Smooth muscle cell (in vitro differentiated cells): ENCODE results near the gene KPNA1. TPM values are rescaled to one million over a fixed set of nuclear protein-coding genes. Genes with fewer than 3 reads are reported as not detected.

ENCODE experiments used
- DNase-seq: peaks from one replicate; lab custom pipeline; 2025; ENCODE audit not compliant: unreplicated experiment; lab: John Stamatoyannopoulos, UW
- H2AFZ ChIP-seq: fragments of 200-600 bp; sonication (generic); 2 replicates; pipeline ENCODE4 v1.6.0; 2016; ENCODE audit warnings: antibody characterized with exemption, low read depth, mild to moderate bottlenecking
- H3F3A ChIP-seq: fragments of 200-600 bp; sonication (generic); 2 replicates; pipeline ENCODE4 v1.6.0; 2017; ENCODE audit warnings: antibody characterized with exemption, low read depth
- H3K27ac ChIP-seq: fragments of 200-600 bp; sonication (generic); 2 replicates; pipeline ENCODE4 v1.5.1; 2016; ENCODE audit warnings: low read depth, mild to moderate bottlenecking
- H3K27me3 ChIP-seq: fragments of 200-600 bp; sonication (generic); 2 replicates; pipeline ENCODE4 v1.6.1; 2016; ENCODE audit warnings: low read depth, mild to moderate bottlenecking
- H3K36me3 ChIP-seq: fragments of 200-600 bp; sonication (generic); 2 replicates; pipeline ENCODE4 v1.5.1; 2016; ENCODE audit warnings: low read depth
- H3K4me1 ChIP-seq: fragments of 200-600 bp; sonication (generic); 2 replicates; pipeline ENCODE4 v1.5.1; 2016; ENCODE audit warnings: low read depth
- H3K4me2 ChIP-seq: fragments of 200-600 bp; sonication (generic); 2 replicates; pipeline ENCODE4 v1.6.0; 2016; ENCODE audit warnings: mild to moderate bottlenecking
- H3K4me3 ChIP-seq: fragments of 200-600 bp; sonication (generic); 2 replicates; pipeline ENCODE4 v1.5.1; 2016; ENCODE audit warnings: mild to moderate bottlenecking
- H3K79me2 ChIP-seq: fragments of 200-600 bp; sonication (generic); 2 replicates; pipeline ENCODE4 v1.6.0; 2016; ENCODE audit warnings: low read depth, mild to moderate bottlenecking
- H3K9ac ChIP-seq: fragments of 200-600 bp; sonication (generic); 2 replicates; pipeline ENCODE4 v1.6.0; 2016; ENCODE audit warnings: low read depth
- H3K9me3 ChIP-seq: fragments of 200-600 bp; sonication (generic); replicated peaks from 2 replicates; pipeline ENCODE4 v1.5.1; 2016; ENCODE audit warnings: low read depth
- H4K20me1 ChIP-seq: fragments of 200-600 bp; sonication (generic); 2 replicates; pipeline ENCODE4 v1.6.0; 2016; ENCODE audit warnings: low read depth
- CTCF ChIP-seq: fragments of 200-600 bp; sonication (generic); IDR thresholded peaks from 2 replicates; pipeline ENCODE4 v1.5.1; 2017; ENCODE audit warnings: borderline replicate concordance, mild to moderate bottlenecking, antibody characterized with exemption; ENCODE audit not compliant: insufficient read depth, poor library complexity, severe bottlenecking
- WGBS: methylation state at CpG from one replicate; pipeline ENCODE4 v1.1.7; 2016; ENCODE audit warnings: low lambda C conversion rate; 5-methylcytosine and 5-hydroxymethylcytosine counted together
- polyA plus RNA-seq: library from polyadenylated mRNA; unstranded; fragments of >200 nt; fragmentation: Nextera tagmentation; extraction: Ambion mirVana; gene quantifications from 2 replicates; pipeline ENCODE4 v1.2.1, GENCODE V29; 2016
- total RNA-seq: library from RNA; depleted of rRNA; stranded (reverse); fragments of >200 nt; gene quantifications from 2 replicates; pipeline ENCODE4 v1.2.3, GENCODE V29; 2014

The KPNA1 gene
- total RNA-seq (37.9 and 50.8 TPM in 2 replicates), polyA plus RNA-seq (26.7 and 34.6 TPM in 2 replicates)

GRCh38 chr3:122514123-122515019, at the start of gene KPNA1:
TSS of gene KPNA1 (minus strand) at chr3:122514939. CDS start at chr3:122496565, 18,374 bp downstream.
- H2AFZ ChIP-seq, result peak within 1 kb of the TSS; percentile 99
- H3F3A ChIP-seq, result peaks cover 3% of the 10 kb centered on the region
- TF ChIP-seq CTCF, result no peak
- H3K4me3 ChIP-seq, result peak within 1 kb of the TSS; percentile 86
- peak within 1 kb of the TSS; percentile 99 for H3K27ac ChIP-seq
- whole genome bisulfite sequencing, result under 1% methylated on average over 56 of the region's 109 CpGs
- no peaks in the 10 kb centered on the region for H3K9me3 ChIP-seq
- peak; percentile 83 for DNase-seq
- peak within 1 kb of the TSS; percentile 98 for H3K9ac ChIP-seq
- peak within 1 kb of the TSS; percentile 89 for H3K4me2 ChIP-seq
- H3K79me2 ChIP-seq, result peaks cover 47% of the 10 kb centered on the region
- H3K4me1 ChIP-seq, result peaks cover 26% of the 10 kb centered on the region
- peaks cover 47% of the 10 kb centered on the region for H4K20me1 ChIP-seq
- no peaks in the 10 kb centered on the region for H3K27me3 ChIP-seq
- no peaks in the 10 kb centered on the region for H3K36me3 ChIP-seq

GRCh38 chr3:122564155-122564912, 49.6 kb upstream of the KPNA1 start, which contains the start of the genes DTX3L and PARP9:
TSS of gene DTX3L (plus strand) at chr3:122564338. CDS start at chr3:122564427, 89 bp downstream.
TSS of gene PARP9 (minus strand) at chr3:122564300. CDS start at chr3:122559620, 4,680 bp downstream.
- no peak for TF ChIP-seq CTCF
- no peaks in the 10 kb centered on the region for H3K9me3 ChIP-seq
- H3K27me3 ChIP-seq, result no peaks in the 10 kb centered on the region
- peaks cover 5% of the 10 kb centered on the region for H3K4me1 ChIP-seq
- H4K20me1 ChIP-seq, result no peaks in the 10 kb centered on the region
- peak within 1 kb of the TSS; percentile 78 for H3K9ac ChIP-seq
- H2AFZ ChIP-seq, result peak within 1 kb of the TSS; percentile 86
- peak within 1 kb of the TSS; percentile 84 for H3K4me2 ChIP-seq
- peak within 1 kb of the TSS; percentile 33 for H3K27ac ChIP-seq
- no peaks in the 10 kb centered on the region for H3K36me3 ChIP-seq
- peak; percentile 68 for DNase-seq
- H3K4me3 ChIP-seq, result peak within 1 kb of the TSS; percentile 73
- no peaks in the 10 kb centered on the region for H3F3A ChIP-seq
- no peaks in the 10 kb centered on the region for H3K79me2 ChIP-seq
- 2% methylated on average over 50 of the region's 56 CpGs for WGBS

DNA sequence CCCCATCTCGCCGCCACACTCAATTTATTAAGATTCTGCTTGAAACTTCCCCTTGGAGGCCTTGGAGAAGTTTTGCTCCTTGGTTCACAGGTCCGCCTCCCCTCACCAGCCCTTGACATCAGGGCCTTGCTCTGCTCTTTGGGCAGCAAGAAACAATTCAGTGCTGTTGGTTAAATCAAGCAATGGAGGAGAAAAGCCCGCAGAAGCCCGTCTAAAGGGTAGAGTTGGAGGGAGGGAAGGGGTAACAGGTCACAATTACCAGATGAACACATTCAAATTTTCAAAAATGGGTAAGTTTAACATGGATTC, 48.9 kb upstream of the KPNA1 start:
- peak overlapping the region; percentile 33 for H3K27ac ChIP-seq
- H3K79me2 ChIP-seq, result no peaks in the 10 kb centered on the region
- no peak for TF ChIP-seq CTCF
- no peaks in the 10 kb centered on the region for H3K36me3 ChIP-seq
- peak overlapping the region; percentile 73 for H3K4me3 ChIP-seq
- H4K20me1 ChIP-seq, result no peaks in the 10 kb centered on the region
- no peaks in the 10 kb centered on the region for H3F3A ChIP-seq
- peak overlapping the region; percentile 78 for H3K9ac ChIP-seq
- H3K4me2 ChIP-seq, result peak overlapping the region; percentile 84
- DNase-seq, result no peak
- peak overlapping the region; percentile 86 for H2AFZ ChIP-seq
- H3K27me3 ChIP-seq, result no peaks in the 10 kb centered on the region
- 73% methylated on average over 5 of the region's 5 CpGs for WGBS
- H3K4me1 ChIP-seq, result peaks cover 5% of the 10 kb centered on the region
- no peaks in the 10 kb centered on the region for H3K9me3 ChIP-seq
